ENCODE data around the gene PYGL.
A peak's percentile ranks its signal among the peaks of the same experiment; 100 is the strongest.
"Not testable (repeated sequence)": the region's sequence is repeated elsewhere in the genome, so short reads cannot be mapped to it uniquely, and the experiment has no call there.

The PYGL gene

GRCh38 chr14:50972734-50973133 is 28.5 kb upstream of the PYGL start:
- Histone ChIP-seq H3K9me3 (ENCODE audit: control insufficient read depth in 2 of 2, low read length in 2 of 2) (no peaks in the 10 kb centered on the region), H3K36me3 (ENCODE audit: control insufficient read depth in 2 of 2, insufficient read depth in 2 of 2, low read length in 2 of 2) (no peaks in the 10 kb centered on the region), H3K27me3 (ENCODE audit: control insufficient read depth in 2 of 2, insufficient read depth in 2 of 2, low read length in 2 of 2) (no peaks in the 10 kb centered on the region), H3K4me3 (ENCODE audit: low read length in 2 of 2) (no peak overlapping the region), H3K9ac (ENCODE audit: low read depth in 1 of 2, low read length in 2 of 2) (no peak overlapping the region), H3K27ac (ENCODE audit: low read depth in 2 of 2, low read length in 2 of 2) (no peak overlapping the region), H3K4me1 (ENCODE audit: control insufficient read depth in 2 of 2, insufficient read depth in 2 of 2, low read length in 2 of 2) (no peaks in the 10 kb centered on the region)

GRCh38 chr14:50970886-50971781 is 26.9 kb upstream of the PYGL start:
- no peak overlapping the region for H3K9ac ChIP-seq (ENCODE audit: low read depth in 1 of 2, low read length in 2 of 2)
- H3K4me1 ChIP-seq (ENCODE audit: control insufficient read depth in 2 of 2, insufficient read depth in 2 of 2, low read length in 2 of 2), result no peaks in the 10 kb centered on the region
- H3K27ac ChIP-seq (ENCODE audit: low read depth in 2 of 2, low read length in 2 of 2), result no peak overlapping the region
- no peaks in the 10 kb centered on the region for H3K27me3 ChIP-seq (ENCODE audit: control insufficient read depth in 2 of 2, insufficient read depth in 2 of 2, low read length in 2 of 2)
- no peak overlapping the region for H3K4me3 ChIP-seq (ENCODE audit: low read length in 2 of 2)
- H3K9me3 ChIP-seq (ENCODE audit: control insufficient read depth in 2 of 2, low read length in 2 of 2), result no peaks in the 10 kb centered on the region
- no peaks in the 10 kb centered on the region for H3K36me3 ChIP-seq (ENCODE audit: control insufficient read depth in 2 of 2, insufficient read depth in 2 of 2, low read length in 2 of 2)

- no peaks in the 10 kb centered on the region for H3K9me3 ChIP-seq (ENCODE audit: control insufficient read depth in 2 of 2, low read length in 2 of 2)
- no peaks in the 10 kb centered on the region for H3K27me3 ChIP-seq (ENCODE audit: control insufficient read depth in 2 of 2, insufficient read depth in 2 of 2, low read length in 2 of 2)
- H3K27ac ChIP-seq (ENCODE audit: low read depth in 2 of 2, low read length in 2 of 2), result no peak overlapping the region
- no peak overlapping the region for H3K4me3 ChIP-seq (ENCODE audit: low read length in 2 of 2)
- H3K4me1 ChIP-seq (ENCODE audit: control insufficient read depth in 2 of 2, insufficient read depth in 2 of 2, low read length in 2 of 2), result no peaks in the 10 kb centered on the region
- H3K36me3 ChIP-seq (ENCODE audit: control insufficient read depth in 2 of 2, insufficient read depth in 2 of 2, low read length in 2 of 2), result no peaks in the 10 kb centered on the region
- H3K9ac ChIP-seq (ENCODE audit: low read depth in 1 of 2, low read length in 2 of 2), result no peak overlapping the region
Observed at GRCh38 chr14:50967790-50968189, 23.5 kb upstream of the PYGL start.

GRCh38 chr14:50967103-50967502 is 22.8 kb upstream of the PYGL start:
- Histone ChIP-seq H3K4me3 (ENCODE audit: low read length in 2 of 2) (no peak overlapping the region), H3K27ac (ENCODE audit: low read depth in 2 of 2, low read length in 2 of 2) (no peak overlapping the region), H3K27me3 (ENCODE audit: control insufficient read depth in 2 of 2, insufficient read depth in 2 of 2, low read length in 2 of 2) (no peaks in the 10 kb centered on the region), H3K36me3 (ENCODE audit: control insufficient read depth in 2 of 2, insufficient read depth in 2 of 2, low read length in 2 of 2) (no peaks in the 10 kb centered on the region), H3K9ac (ENCODE audit: low read depth in 1 of 2, low read length in 2 of 2) (no peak overlapping the region), H3K4me1 (ENCODE audit: control insufficient read depth in 2 of 2, insufficient read depth in 2 of 2, low read length in 2 of 2) (no peaks in the 10 kb centered on the region), H3K9me3 (ENCODE audit: control insufficient read depth in 2 of 2, low read length in 2 of 2) (no peaks in the 10 kb centered on the region)

- H3K9me3 ChIP-seq (ENCODE audit: control insufficient read depth in 2 of 2, low read length in 2 of 2), result no peaks in the 10 kb centered on the region
- H3K27ac ChIP-seq (ENCODE audit: low read depth in 2 of 2, low read length in 2 of 2), result no peak overlapping the region
- H3K4me3 ChIP-seq (ENCODE audit: low read length in 2 of 2), result no peak overlapping the region
- H3K9ac ChIP-seq (ENCODE audit: low read depth in 1 of 2, low read length in 2 of 2), result no peak overlapping the region
- H3K36me3 ChIP-seq (ENCODE audit: control insufficient read depth in 2 of 2, insufficient read depth in 2 of 2, low read length in 2 of 2), result no peaks in the 10 kb centered on the region
- H3K27me3 ChIP-seq (ENCODE audit: control insufficient read depth in 2 of 2, insufficient read depth in 2 of 2, low read length in 2 of 2), result no peaks in the 10 kb centered on the region
- no peaks in the 10 kb centered on the region for H3K4me1 ChIP-seq (ENCODE audit: control insufficient read depth in 2 of 2, insufficient read depth in 2 of 2, low read length in 2 of 2)
Observed at GRCh38 chr14:50964683-50965390, 20.6 kb upstream of the PYGL start.

- Histone ChIP-seq H3K4me1 (ENCODE audit: control insufficient read depth in 2 of 2, insufficient read depth in 2 of 2, low read length in 2 of 2) (no peaks in the 10 kb centered on the region), H3K9ac (ENCODE audit: low read depth in 1 of 2, low read length in 2 of 2) (no peak overlapping the region), H3K36me3 (ENCODE audit: control insufficient read depth in 2 of 2, insufficient read depth in 2 of 2, low read length in 2 of 2) (no peaks in the 10 kb centered on the region), H3K27ac (ENCODE audit: low read depth in 2 of 2, low read length in 2 of 2) (no peak overlapping the region), H3K4me3 (ENCODE audit: low read length in 2 of 2) (no peak overlapping the region), H3K9me3 (ENCODE audit: control insufficient read depth in 2 of 2, low read length in 2 of 2) (no peaks in the 10 kb centered on the region), H3K27me3 (ENCODE audit: control insufficient read depth in 2 of 2, insufficient read depth in 2 of 2, low read length in 2 of 2) (no peaks in the 10 kb centered on the region)
Observed at GRCh38 chr14:50963919-50964318, 19.6 kb upstream of the PYGL start.

- Histone ChIP-seq H3K27me3 (ENCODE audit: control insufficient read depth in 2 of 2, insufficient read depth in 2 of 2, low read length in 2 of 2) (no peaks in the 10 kb centered on the region), H3K27ac (ENCODE audit: low read depth in 2 of 2, low read length in 2 of 2) (no peak overlapping the region), H3K36me3 (ENCODE audit: control insufficient read depth in 2 of 2, insufficient read depth in 2 of 2, low read length in 2 of 2) (no peaks in the 10 kb centered on the region), H3K9me3 (ENCODE audit: control insufficient read depth in 2 of 2, low read length in 2 of 2) (no peaks in the 10 kb centered on the region), H3K4me3 (ENCODE audit: low read length in 2 of 2) (no peak overlapping the region), H3K9ac (ENCODE audit: low read depth in 1 of 2, low read length in 2 of 2) (no peak overlapping the region), H3K4me1 (ENCODE audit: control insufficient read depth in 2 of 2, insufficient read depth in 2 of 2, low read length in 2 of 2) (no peaks in the 10 kb centered on the region)
Observed at GRCh38 chr14:50961605-50962221, 17.4 kb upstream of the PYGL start.

- Histone ChIP-seq H3K36me3 (ENCODE audit: control insufficient read depth in 2 of 2, insufficient read depth in 2 of 2, low read length in 2 of 2) (no peaks in the 10 kb centered on the region), H3K27me3 (ENCODE audit: control insufficient read depth in 2 of 2, insufficient read depth in 2 of 2, low read length in 2 of 2) (no peaks in the 10 kb centered on the region), H3K4me1 (ENCODE audit: control insufficient read depth in 2 of 2, insufficient read depth in 2 of 2, low read length in 2 of 2) (peaks cover 0 to 5% of the 10 kb centered on the region in 2 donors), H3K27ac (ENCODE audit: low read depth in 2 of 2, low read length in 2 of 2) (no peak overlapping the region), H3K4me3 (ENCODE audit: low read length in 2 of 2) (no peak overlapping the region), H3K9ac (ENCODE audit: low read depth in 1 of 2, low read length in 2 of 2) (no peak overlapping the region), H3K9me3 (ENCODE audit: control insufficient read depth in 2 of 2, low read length in 2 of 2) (no peaks in the 10 kb centered on the region)
Observed at GRCh38 chr14:50957296-50957695, 13.0 kb upstream of the PYGL start.

- H3K4me3 ChIP-seq (ENCODE audit: low read length in 2 of 2); H3K4me1 ChIP-seq (ENCODE audit: control insufficient read depth in 2 of 2, insufficient read depth in 2 of 2, low read length in 2 of 2); H3K9me3 ChIP-seq (ENCODE audit: control insufficient read depth in 2 of 2, low read length in 2 of 2); H3K27ac ChIP-seq (ENCODE audit: low read depth in 2 of 2, low read length in 2 of 2); H3K9ac ChIP-seq (ENCODE audit: low read depth in 1 of 2, low read length in 2 of 2); H3K36me3 ChIP-seq (ENCODE audit: control insufficient read depth in 2 of 2, insufficient read depth in 2 of 2, low read length in 2 of 2); H3K27me3 ChIP-seq (ENCODE audit: control insufficient read depth in 2 of 2, insufficient read depth in 2 of 2, low read length in 2 of 2): not testable (repeated sequence)
Observed at GRCh38 chr14:50956421-50956820, 12.1 kb upstream of the PYGL start.

- no peaks in the 10 kb centered on the region for H3K27me3 ChIP-seq (ENCODE audit: control insufficient read depth in 2 of 2, insufficient read depth in 2 of 2, low read length in 2 of 2)
- no peak overlapping the region for H3K9ac ChIP-seq (ENCODE audit: low read depth in 1 of 2, low read length in 2 of 2)
- no peak overlapping the region for H3K4me3 ChIP-seq (ENCODE audit: low read length in 2 of 2)
- H3K9me3 ChIP-seq (ENCODE audit: control insufficient read depth in 2 of 2, low read length in 2 of 2), result no peaks in the 10 kb centered on the region
- H3K27ac ChIP-seq (ENCODE audit: low read depth in 2 of 2, low read length in 2 of 2), result peak overlapping the region in 1 of 2 donors; percentile 46
- no peaks in the 10 kb centered on the region for H3K36me3 ChIP-seq (ENCODE audit: control insufficient read depth in 2 of 2, insufficient read depth in 2 of 2, low read length in 2 of 2)
- peaks cover 0 to 5% of the 10 kb centered on the region in 2 donors for H3K4me1 ChIP-seq (ENCODE audit: control insufficient read depth in 2 of 2, insufficient read depth in 2 of 2, low read length in 2 of 2)
Observed at GRCh38 chr14:50955373-50956043, 11.2 kb upstream of the PYGL start.
